ENCODE data around the gene PILRA.

The PILRA gene

GRCh38 chr7:100413346-100413745, 40.1 kb downstream of the PILRA start:
- DNase-seq (ENCODE audit: low read depth), result no peak

- no peak for DNase-seq (ENCODE audit: low read depth)
Measured at GRCh38 chr7:100413889-100414288, 40.6 kb downstream of the PILRA start.

- DNase-seq (ENCODE audit: low read depth), result no peak
Measured at GRCh38 chr7:100415448-100415847, 42.2 kb downstream of the PILRA start.

- no peak for DNase-seq (ENCODE audit: low read depth)
Measured at GRCh38 chr7:100418930-100419659, 45.8 kb downstream of the PILRA start.

GRCh38 chr7:100419660-100420226, 46.5 kb downstream of the PILRA start:
- DNase-seq (ENCODE audit: low read depth), result no peak

- DNase-seq (ENCODE audit: low read depth), result no peak
Measured at GRCh38 chr7:100423315-100423714, 50.0 kb downstream of the PILRA start.

GRCh38 chr7:100425347-100425746, 52.1 kb downstream of the PILRA start:
- no peak for DNase-seq (ENCODE audit: low read depth)

GRCh38 chr7:100426516-100426915, 53.2 kb downstream of the PILRA start:
- DNase-seq (ENCODE audit: low read depth), result no peak

GRCh38 chr7:100427762-100428198, 54.5 kb downstream of the PILRA start:
- no peak for DNase-seq (ENCODE audit: low read depth)

- DNase-seq (ENCODE audit: low read depth), result peak; percentile 96
Measured at GRCh38 chr7:100428199-100428966, 55.1 kb downstream of the PILRA start, which contains the start of gene ZCWPW1. TSS of gene ZCWPW1 (minus strand) at chr7:100428703. CDS start at chr7:100420649, 8,054 bp downstream.

GRCh38 chr7:100428967-100429636, 55.8 kb downstream of the PILRA start:
- DNase-seq (ENCODE audit: low read depth), result peak; percentile 98

GRCh38 chr7:100429637-100430492, 56.6 kb downstream of the PILRA start, which contains the start of gene MEPCE:
TSS of gene MEPCE (plus strand) at chr7:100429831. CDS start at chr7:100430019, 188 bp downstream.
- DNase-seq (ENCODE audit: low read depth), result peak; percentile 90

GRCh38 chr7:100430493-100431285, 57.4 kb downstream of the PILRA start:
- DNase-seq (ENCODE audit: low read depth), result no peak

GRCh38 chr7:100431286-100431735, 58.0 kb downstream of the PILRA start:
- DNase-seq (ENCODE audit: low read depth), result no peak

GRCh38 chr7:100432053-100432452, 58.8 kb downstream of the PILRA start:
- DNase-seq (ENCODE audit: low read depth), result no peak

- no peak for DNase-seq (ENCODE audit: low read depth)
Measured at GRCh38 chr7:100432621-100433275, 59.5 kb downstream of the PILRA start.

- DNase-seq (ENCODE audit: low read depth), result no peak
Measured at GRCh38 chr7:100433276-100433591, 59.9 kb downstream of the PILRA start.

- no peak for DNase-seq (ENCODE audit: low read depth)
Measured at GRCh38 chr7:100433592-100434296, 60.5 kb downstream of the PILRA start.

All from amniotic epithelial cell (primary cell).